ENCODE measurements around the gene SH3RF1. TPM values are rescaled to one million over a fixed set of nuclear protein-coding genes. Genes with fewer than 3 reads are reported as not detected.

Gene SH3RF1
- total and polyA plus RNA-seq, 2 experiments from 2014 or later = 7.8 to 12.4 TPM

- TF ChIP-seq, protein P1, sequence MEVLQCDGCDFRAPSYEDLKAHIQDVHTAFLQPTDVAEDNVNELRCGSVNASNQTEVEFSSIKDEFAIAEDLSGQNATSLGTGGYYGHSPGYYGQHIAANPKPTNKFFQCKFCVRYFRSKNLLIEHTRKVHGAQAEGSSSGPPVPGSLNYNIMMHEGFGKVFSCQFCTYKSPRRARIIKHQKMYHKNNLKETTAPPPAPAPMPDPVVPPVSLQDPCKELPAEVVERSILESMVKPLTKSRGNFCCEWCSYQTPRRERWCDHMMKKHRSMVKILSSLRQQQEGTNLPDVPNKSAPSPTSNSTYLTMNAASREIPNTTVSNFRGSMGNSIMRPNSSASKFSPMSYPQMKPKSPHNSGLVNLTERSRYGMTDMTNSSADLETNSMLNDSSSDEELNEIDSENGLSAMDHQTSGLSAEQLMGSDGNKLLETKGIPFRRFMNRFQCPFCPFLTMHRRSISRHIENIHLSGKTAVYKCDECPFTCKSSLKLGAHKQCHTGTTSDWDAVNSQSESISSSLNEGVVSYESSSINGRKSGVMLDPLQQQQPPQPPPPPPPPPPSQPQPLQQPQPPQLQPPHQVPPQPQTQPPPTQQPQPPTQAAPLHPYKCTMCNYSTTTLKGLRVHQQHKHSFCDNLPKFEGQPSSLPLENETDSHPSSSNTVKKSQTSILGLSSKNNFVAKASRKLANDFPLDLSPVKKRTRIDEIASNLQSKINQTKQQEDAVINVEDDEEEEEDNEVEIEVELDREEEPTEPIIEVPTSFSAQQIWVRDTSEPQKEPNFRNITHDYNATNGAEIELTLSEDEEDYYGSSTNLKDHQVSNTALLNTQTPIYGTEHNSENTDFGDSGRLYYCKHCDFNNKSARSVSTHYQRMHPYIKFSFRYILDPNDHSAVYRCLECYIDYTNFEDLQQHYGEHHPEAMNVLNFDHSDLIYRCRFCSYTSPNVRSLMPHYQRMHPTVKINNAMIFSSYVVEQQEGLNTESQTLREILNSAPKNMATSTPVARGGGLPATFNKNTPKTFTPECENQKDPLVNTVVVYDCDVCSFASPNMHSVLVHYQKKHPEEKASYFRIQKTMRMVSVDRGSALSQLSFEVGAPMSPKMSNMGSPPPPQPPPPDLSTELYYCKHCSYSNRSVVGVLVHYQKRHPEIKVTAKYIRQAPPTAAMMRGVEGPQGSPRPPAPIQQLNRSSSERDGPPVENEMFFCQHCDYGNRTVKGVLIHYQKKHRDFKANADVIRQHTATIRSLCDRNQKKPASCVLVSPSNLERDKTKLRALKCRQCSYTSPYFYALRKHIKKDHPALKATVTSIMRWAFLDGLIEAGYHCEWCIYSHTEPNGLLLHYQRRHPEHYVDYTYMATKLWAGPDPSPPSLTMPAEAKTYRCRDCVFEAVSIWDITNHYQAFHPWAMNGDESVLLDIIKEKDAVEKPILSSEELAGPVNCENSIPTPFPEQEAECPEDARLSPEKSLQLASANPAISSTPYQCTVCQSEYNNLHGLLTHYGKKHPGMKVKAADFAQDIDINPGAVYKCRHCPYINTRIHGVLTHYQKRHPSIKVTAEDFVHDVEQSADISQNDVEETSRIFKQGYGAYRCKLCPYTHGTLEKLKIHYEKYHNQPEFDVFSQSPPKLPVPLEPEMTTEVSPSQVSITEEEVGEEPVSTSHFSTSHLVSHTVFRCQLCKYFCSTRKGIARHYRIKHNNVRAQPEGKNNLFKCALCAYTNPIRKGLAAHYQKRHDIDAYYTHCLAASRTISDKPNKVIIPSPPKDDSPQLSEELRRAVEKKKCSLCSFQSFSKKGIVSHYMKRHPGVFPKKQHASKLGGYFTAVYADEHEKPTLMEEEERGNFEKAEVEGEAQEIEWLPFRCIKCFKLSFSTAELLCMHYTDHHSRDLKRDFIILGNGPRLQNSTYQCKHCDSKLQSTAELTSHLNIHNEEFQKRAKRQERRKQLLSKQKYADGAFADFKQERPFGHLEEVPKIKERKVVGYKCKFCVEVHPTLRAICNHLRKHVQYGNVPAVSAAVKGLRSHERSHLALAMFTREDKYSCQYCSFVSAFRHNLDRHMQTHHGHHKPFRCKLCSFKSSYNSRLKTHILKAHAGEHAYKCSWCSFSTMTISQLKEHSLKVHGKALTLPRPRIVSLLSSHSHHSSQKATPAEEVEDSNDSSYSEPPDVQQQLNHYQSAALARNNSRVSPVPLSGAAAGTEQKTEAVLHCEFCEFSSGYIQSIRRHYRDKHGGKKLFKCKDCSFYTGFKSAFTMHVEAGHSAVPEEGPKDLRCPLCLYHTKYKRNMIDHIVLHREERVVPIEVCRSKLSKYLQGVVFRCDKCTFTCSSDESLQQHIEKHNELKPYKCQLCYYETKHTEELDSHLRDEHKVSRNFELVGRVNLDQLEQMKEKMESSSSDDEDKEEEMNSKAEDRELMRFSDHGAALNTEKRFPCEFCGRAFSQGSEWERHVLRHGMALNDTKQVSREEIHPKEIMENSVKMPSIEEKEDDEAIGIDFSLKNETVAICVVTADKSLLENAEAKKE (CRISPR knock-in tag; IDR thresholded peaks at IDR 0.05) = no peak
- TF ChIP-seq ZNF114 (CRISPR knock-in tag; IDR thresholded peaks at IDR 0.05) (no peak), CTCF (conservative IDR thresholded peaks at IDR 0.05; ENCODE audit: low read depth in 2 of 2) (no peak), JUNB (IDR thresholded peaks at IDR 0.05; ENCODE audit: unreplicated experiment) (no peak)
Measured at GRCh38 chr4:169279108-169279507, 8.4 kb upstream of the SH3RF1 start (continued).

DNA sequence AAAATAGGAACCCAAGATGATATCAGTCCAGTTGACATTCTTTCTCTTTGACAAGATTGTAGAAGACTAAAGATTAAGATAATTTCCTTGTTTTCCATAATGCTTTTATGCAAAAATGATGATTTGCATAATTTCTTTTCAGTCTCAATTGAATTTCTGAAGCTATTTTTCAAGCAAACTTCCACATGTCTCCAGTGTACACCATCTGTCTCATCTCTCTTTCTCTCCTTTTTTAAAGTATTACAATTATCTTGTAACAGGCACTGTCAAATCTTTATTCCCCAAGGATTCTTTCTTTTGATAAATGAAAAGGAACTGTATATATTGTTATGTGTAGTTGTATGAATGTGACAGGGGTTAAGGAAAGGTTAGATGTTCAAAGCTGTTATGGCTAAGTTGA lies 7.9 kb upstream of the SH3RF1 start:
- Histone ChIP-seq H3K4me1 (ENCODE audit: insufficient read depth) (no peaks in the 10 kb centered on the region), H3K79me2 (replicated peaks; ENCODE audit: insufficient read depth) (no peaks in the 10 kb centered on the region), H3K27me3 (ENCODE audit: insufficient read depth) (no peaks in the 10 kb centered on the region), H3K4me2 (no peak overlapping the region), H3K36me3 (ENCODE audit: insufficient read depth) (no peaks in the 10 kb centered on the region), H4K20me1 (replicated peaks; ENCODE audit: insufficient read depth) (no peaks in the 10 kb centered on the region), H3K4me3 (no peak overlapping the region), H3K27ac (ENCODE audit: low read depth) (no peak overlapping the region), H2AFZ (no peak overlapping the region), H3K9me2 (ENCODE audit: insufficient read depth) (no peaks in the 10 kb centered on the region), H3F3A (replicated peaks; ENCODE audit: low read depth) (no peaks in the 10 kb centered on the region)
- no peak for DNase-seq (ENCODE audit: low spot score)
- Mint-ChIP-seq H3K9me3 (no peaks in the 10 kb centered on the region), H3K27me3 (ENCODE audit: insufficient read depth, low read depth, poor library complexity) (no peaks in the 10 kb centered on the region), H3K27ac (no peak overlapping the region), H3K4me1 (peaks cover 12% of the 10 kb centered on the region), H3K36me3 (ENCODE audit: low read depth) (no peaks in the 10 kb centered on the region), H3K4me3 (no peak overlapping the region)
- ATAC-seq = no peak
- TF ChIP-seq ZNF114 (CRISPR knock-in tag; IDR thresholded peaks at IDR 0.05) (no peak), CREB1 (CRISPR knock-in tag; IDR thresholded peaks at IDR 0.05; ENCODE audit: low read depth) (no peak), CTCF (conservative IDR thresholded peaks at IDR 0.05; ENCODE audit: low read depth in 2 of 2) (no peak), JUNB (IDR thresholded peaks at IDR 0.05; ENCODE audit: unreplicated experiment) (no peak), EZH2phosphoT487 (IDR thresholded peaks at IDR 0.05; ENCODE audit: unreplicated experiment) (no peak), EZH2 (IDR thresholded peaks at IDR 0.05; ENCODE audit: low read depth, unreplicated experiment) (no peak), ZNF331 (CRISPR knock-in tag; IDR thresholded peaks at IDR 0.05; ENCODE audit: low read depth) (no peak)
- TF ChIP-seq, protein P2, sequence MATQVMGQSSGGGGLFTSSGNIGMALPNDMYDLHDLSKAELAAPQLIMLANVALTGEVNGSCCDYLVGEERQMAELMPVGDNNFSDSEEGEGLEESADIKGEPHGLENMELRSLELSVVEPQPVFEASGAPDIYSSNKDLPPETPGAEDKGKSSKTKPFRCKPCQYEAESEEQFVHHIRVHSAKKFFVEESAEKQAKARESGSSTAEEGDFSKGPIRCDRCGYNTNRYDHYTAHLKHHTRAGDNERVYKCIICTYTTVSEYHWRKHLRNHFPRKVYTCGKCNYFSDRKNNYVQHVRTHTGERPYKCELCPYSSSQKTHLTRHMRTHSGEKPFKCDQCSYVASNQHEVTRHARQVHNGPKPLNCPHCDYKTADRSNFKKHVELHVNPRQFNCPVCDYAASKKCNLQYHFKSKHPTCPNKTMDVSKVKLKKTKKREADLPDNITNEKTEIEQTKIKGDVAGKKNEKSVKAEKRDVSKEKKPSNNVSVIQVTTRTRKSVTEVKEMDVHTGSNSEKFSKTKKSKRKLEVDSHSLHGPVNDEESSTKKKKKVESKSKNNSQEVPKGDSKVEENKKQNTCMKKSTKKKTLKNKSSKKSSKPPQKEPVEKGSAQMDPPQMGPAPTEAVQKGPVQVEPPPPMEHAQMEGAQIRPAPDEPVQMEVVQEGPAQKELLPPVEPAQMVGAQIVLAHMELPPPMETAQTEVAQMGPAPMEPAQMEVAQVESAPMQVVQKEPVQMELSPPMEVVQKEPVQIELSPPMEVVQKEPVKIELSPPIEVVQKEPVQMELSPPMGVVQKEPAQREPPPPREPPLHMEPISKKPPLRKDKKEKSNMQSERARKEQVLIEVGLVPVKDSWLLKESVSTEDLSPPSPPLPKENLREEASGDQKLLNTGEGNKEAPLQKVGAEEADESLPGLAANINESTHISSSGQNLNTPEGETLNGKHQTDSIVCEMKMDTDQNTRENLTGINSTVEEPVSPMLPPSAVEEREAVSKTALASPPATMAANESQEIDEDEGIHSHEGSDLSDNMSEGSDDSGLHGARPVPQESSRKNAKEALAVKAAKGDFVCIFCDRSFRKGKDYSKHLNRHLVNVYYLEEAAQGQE (IDR thresholded peaks at IDR 0.05; ENCODE audit: unreplicated experiment) = no peak
- TF ChIP-seq, protein P3, sequence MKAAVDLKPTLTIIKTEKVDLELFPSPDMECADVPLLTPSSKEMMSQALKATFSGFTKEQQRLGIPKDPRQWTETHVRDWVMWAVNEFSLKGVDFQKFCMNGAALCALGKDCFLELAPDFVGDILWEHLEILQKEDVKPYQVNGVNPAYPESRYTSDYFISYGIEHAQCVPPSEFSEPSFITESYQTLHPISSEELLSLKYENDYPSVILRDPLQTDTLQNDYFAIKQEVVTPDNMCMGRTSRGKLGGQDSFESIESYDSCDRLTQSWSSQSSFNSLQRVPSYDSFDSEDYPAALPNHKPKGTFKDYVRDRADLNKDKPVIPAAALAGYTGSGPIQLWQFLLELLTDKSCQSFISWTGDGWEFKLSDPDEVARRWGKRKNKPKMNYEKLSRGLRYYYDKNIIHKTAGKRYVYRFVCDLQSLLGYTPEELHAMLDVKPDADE (IDR thresholded peaks at IDR 0.05) = no peak

Data from GM23338 (cell line).